VCaP (cell line): ENCODE data around the gene AKAP6.
"Not testable (repeated sequence)": the region's sequence is repeated elsewhere in the genome, so short reads cannot be mapped to it uniquely, and the experiment has no call there.

Experiments
- H3K27ac ChIP-seq: fragments of 450-650 bp; 2 replicates; pipeline ENCODE4 v1.5.1; 2017
- TF ChIP-seq, protein P1 (sequence below): fragments of 450-650 bp; conservative IDR thresholded peaks from 2 replicates; pipeline ENCODE4 v1.5.1; 2017; ENCODE audit warnings: mild to moderate bottlenecking, moderate library complexity

AKAP6 gene

GRCh38 chr14:32450919-32451675 is 122.0 kb downstream of the AKAP6 start:
- H3K27ac ChIP-seq = peak overlapping the region; percentile 35
- TF ChIP-seq, protein P1, sequence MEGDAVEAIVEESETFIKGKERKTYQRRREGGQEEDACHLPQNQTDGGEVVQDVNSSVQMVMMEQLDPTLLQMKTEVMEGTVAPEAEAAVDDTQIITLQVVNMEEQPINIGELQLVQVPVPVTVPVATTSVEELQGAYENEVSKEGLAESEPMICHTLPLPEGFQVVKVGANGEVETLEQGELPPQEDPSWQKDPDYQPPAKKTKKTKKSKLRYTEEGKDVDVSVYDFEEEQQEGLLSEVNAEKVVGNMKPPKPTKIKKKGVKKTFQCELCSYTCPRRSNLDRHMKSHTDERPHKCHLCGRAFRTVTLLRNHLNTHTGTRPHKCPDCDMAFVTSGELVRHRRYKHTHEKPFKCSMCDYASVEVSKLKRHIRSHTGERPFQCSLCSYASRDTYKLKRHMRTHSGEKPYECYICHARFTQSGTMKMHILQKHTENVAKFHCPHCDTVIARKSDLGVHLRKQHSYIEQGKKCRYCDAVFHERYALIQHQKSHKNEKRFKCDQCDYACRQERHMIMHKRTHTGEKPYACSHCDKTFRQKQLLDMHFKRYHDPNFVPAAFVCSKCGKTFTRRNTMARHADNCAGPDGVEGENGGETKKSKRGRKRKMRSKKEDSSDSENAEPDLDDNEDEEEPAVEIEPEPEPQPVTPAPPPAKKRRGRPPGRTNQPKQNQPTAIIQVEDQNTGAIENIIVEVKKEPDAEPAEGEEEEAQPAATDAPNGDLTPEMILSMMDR = no peak

GRCh38 chr14:32453857-32454810 is 125.0 kb downstream of the AKAP6 start:
- TF ChIP-seq, protein P1 = no peak
- H3K27ac ChIP-seq = no peak overlapping the region

- TF ChIP-seq, protein P1 = no peak
- no peak overlapping the region for H3K27ac ChIP-seq
Observed at GRCh38 chr14:32457213-32457920, 128.3 kb downstream of the AKAP6 start.

GRCh38 chr14:32458720-32459119 is 129.6 kb downstream of the AKAP6 start:
- no peak overlapping the region for H3K27ac ChIP-seq
- TF ChIP-seq, protein P1 = no peak

- H3K27ac ChIP-seq = no peak overlapping the region
- TF ChIP-seq, protein P1 = no peak
Observed at GRCh38 chr14:32460267-32460666, 131.2 kb downstream of the AKAP6 start.

DNA sequence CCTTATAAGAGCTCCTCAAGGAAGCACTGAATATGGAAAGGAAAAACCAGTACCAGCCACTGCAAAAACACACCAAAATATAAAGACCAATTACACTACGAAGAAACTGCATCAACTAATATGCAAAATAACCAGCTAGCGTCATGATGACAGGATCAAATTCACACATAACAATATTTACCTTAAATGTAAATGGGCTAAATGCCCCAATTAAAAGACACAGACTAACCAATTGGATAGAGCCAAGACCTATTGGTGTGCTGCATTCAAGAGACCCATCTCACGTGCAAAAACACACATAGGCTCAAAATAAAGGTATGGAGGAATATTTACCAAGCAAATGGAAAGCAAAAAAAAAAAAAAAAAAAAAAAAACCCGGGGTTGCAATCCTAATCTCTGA is 133.5 kb downstream of the AKAP6 start:
- H3K27ac ChIP-seq = not testable (repeated sequence)

GRCh38 chr14:32468955-32469354 is 139.9 kb downstream of the AKAP6 start:
- TF ChIP-seq, protein P1 = no peak
- no peak overlapping the region for H3K27ac ChIP-seq
